Erythroblast (primary cell): ENCODE data around the gene DHPS.

Source experiments
- GATA1 ChIP-seq: IDR thresholded peaks from 2 replicates; pipeline ENCODE4 v1.6.1; 2011; ENCODE audit warnings: low read depth, mild to moderate bottlenecking, control low read depth, low read length, moderate library complexity
- POLR2A ChIP-seq: IDR thresholded peaks from 2 replicates; pipeline ENCODE4 v1.6.1; 2011; ENCODE audit warnings: mild to moderate bottlenecking, low read length

GRCh38 chr19:12638611-12639182, 43.0 kb downstream of the DHPS start:
- TF ChIP-seq POLR2A (no peak), GATA1 (no peak)
